Panc1 (cell line): ENCODE results near the gene ZNF319. TPM values are rescaled to one million over a fixed set of nuclear protein-coding genes. Genes with fewer than 3 reads are reported as not detected.

Experiments used
- ATAC-seq: fragments of 200-7000 bp; cut with Tn5 transposase; 2 replicates; pipeline ENCODE4 v1.9.1; 2020; ENCODE audit warnings: mild to moderate bottlenecking, moderate library complexity
- BruUV-seq: library from RNA; stranded (reverse); fragments of 400-500 nt; replicated peaks from 2 replicates; lab custom pipeline; 2021; lab: Mats Ljungman, UMichigan
- CTCF ChIA-PET: fragments of 300-600 bp; sonication (Branson Sonifier 250); formaldehyde crosslinking; loops from one replicate; lab custom pipeline; 2022; ENCODE audit warnings: antibody characterized with exemption; lab: Charles Lee
- POLR2A ChIA-PET: fragments of 300-600 bp; sonication (Branson Sonifier 250); formaldehyde crosslinking; loops from one replicate; lab custom pipeline; 2022; ENCODE audit warnings: antibody characterized with exemption; lab: Charles Lee
- DNase-seq: peaks from one replicate; pipeline ENCODE4 v3.0.0-alpha.2; 2010; ENCODE audit warnings: low read depth, low spot score
- H3K27ac ChIP-seq: 2 replicates; pipeline ENCODE4 v1.5.1; 2011; ENCODE audit warnings: mild to moderate bottlenecking, low read length, inconsistent platforms
- H3K27me3 ChIP-seq: fragments of 200-500 bp; sonication (Bioruptor generic); 2 replicates; pipeline ENCODE4 v1.6.0; 2014; ENCODE audit warnings: low read length, inconsistent platforms; ENCODE audit not compliant: control insufficient read depth, insufficient read depth
- H3K36me3 ChIP-seq: fragments of 200-500 bp; sonication (Bioruptor generic); 2 replicates; pipeline ENCODE4 v1.5.1; 2014; ENCODE audit warnings: inconsistent platforms, mild to moderate bottlenecking, low read length, moderate library complexity; ENCODE audit not compliant: control insufficient read depth, insufficient read depth
- H3K4me1 ChIP-seq: 2 replicates; pipeline ENCODE4 v1.5.1; 2011; ENCODE audit warnings: inconsistent platforms, mild to moderate bottlenecking, low read length, moderate library complexity; ENCODE audit not compliant: control insufficient read depth, insufficient read depth
- H3K4me3 ChIP-seq, 2 experiments: 2 replicates each; pipeline ENCODE4 v1.5.1; 2011 to 2012; ENCODE audit warnings: low read depth in 2 of 2, low read length in 2 of 2, mild to moderate bottlenecking in 2 of 2, inconsistent platforms in 1 of 2, moderate library complexity in 1 of 2
- H3K9me3 ChIP-seq: fragments of 200-500 bp; sonication (Bioruptor generic); 2 replicates; pipeline ENCODE4 v1.5.1; 2014; ENCODE audit warnings: low read depth, mild to moderate bottlenecking, inconsistent platforms, low read length, moderate library complexity; ENCODE audit not compliant: control insufficient read depth, insufficient read depth
- CTCF ChIP-seq: fragments of 450-650 bp; IDR thresholded peaks from 2 replicates; pipeline ENCODE4 v1.5.1; 2017; ENCODE audit warnings: mild to moderate bottlenecking
- POLR2AphosphoS5 ChIP-seq: IDR thresholded peaks from 2 replicates; pipeline ENCODE4 v1.6.1; 2012; ENCODE audit warnings: mild to moderate bottlenecking, low read depth, low read length, moderate library complexity
- REST ChIP-seq, 2 experiments: IDR thresholded peaks; 2 replicates each; pipeline ENCODE4 v1.6.1; 2011 to 2012; ENCODE audit warnings: low read depth in 2 of 2, control low read depth in 1 of 2, low read length in 1 of 2, mild to moderate bottlenecking in 1 of 2, moderate library complexity in 1 of 2; ENCODE audit not compliant: insufficient read depth in 1 of 2
- SIN3A ChIP-seq: IDR thresholded peaks from 2 replicates; pipeline ENCODE4 v1.6.1; 2012; ENCODE audit warnings: low read depth, mild to moderate bottlenecking, low read length, moderate library complexity, borderline replicate concordance; ENCODE audit not compliant: insufficient read depth
- TCF7L2 ChIP-seq: IDR thresholded peaks from 2 replicates; pipeline ENCODE4 v1.6.1; 2011; ENCODE audit warnings: mild to moderate bottlenecking, low read depth, low read length, inconsistent platforms
- in situ Hi-C: cut with HindIII; loops from 2 replicates; pipeline ENCODE4 v1.10.0; 2016; ENCODE audit warnings: low sequenced_read_pairs, low pct_unique_long_range_greater_than_20kb
- intact Hi-C: fragments of 100-400 bp; cut with micrococcal nuclease; formaldehyde crosslinking; loops from one replicate; pipeline ENCODE4 v1.10.0; 2022; ENCODE audit not compliant: unreplicated experiment
- total RNA-seq: library from RNA; stranded (reverse); gene quantifications from one replicate; pipeline ENCODE4 v1.2.1, GENCODE V29; 2021; ENCODE audit not compliant: unreplicated experiment

ZNF319 gene
- total RNA-seq, 1 experiment from 2014 or later, result 6.5 TPM

GRCh38 chr16:57991551-57992059 is 8.9 kb downstream of the ZNF319 start:
- in situ Hi-C loops, result no loop called here
- DNase-seq, result no peak
- BruUV-seq, result no TSS peak
- ChIA-PET POLR2A (no interaction called here), CTCF (interaction anchor here (0.6 kb wide), 1 partner anchor 129 kb away, joined by 5 read pairs; no protein-coding TSS in a partner anchor)
- no peak overlapping the region for H3K4me3 ChIP-seq
- no peak overlapping the region for H3K27ac ChIP-seq
- H3K27me3 ChIP-seq, result no peaks in the 10 kb centered on the region
- intact Hi-C loops, result no loop called here
- no peak for ATAC-seq
- no peaks in the 10 kb centered on the region for H3K9me3 ChIP-seq
- TF ChIP-seq CTCF (no peak), SIN3A (no peak), POLR2AphosphoS5 (no peak)
- no peaks in the 10 kb centered on the region for H3K4me1 ChIP-seq
- no peaks in the 10 kb centered on the region for H3K36me3 ChIP-seq

- CTCF ChIA-PET, result no interaction called here
- Histone ChIP-seq H3K9me3 (no peaks in the 10 kb centered on the region), H3K27me3 (no peaks in the 10 kb centered on the region), H3K4me3 (no peak overlapping the region), H3K27ac (no peak overlapping the region), H3K4me1 (no peaks in the 10 kb centered on the region), H3K36me3 (no peaks in the 10 kb centered on the region)
- no TSS peak for BruUV-seq
- DNase-seq (no peak), ATAC-seq (no peak)
- intact Hi-C loops, result no loop called here
- in situ Hi-C loops, result no loop called here
- POLR2A ChIA-PET, result no interaction called here
- TF ChIP-seq TCF7L2, result no peak
- TF ChIP-seq REST (IDR thresholded peaks at IDR 0.05; ENCODE audit: insufficient read depth in 1 of 2, low read depth in 2 of 2, low read length in 1 of 2), result no peak
- no peak for TF ChIP-seq CTCF
- TF ChIP-seq SIN3A, result no peak
- no peak for TF ChIP-seq POLR2AphosphoS5
Observed at GRCh38 chr16:57988929-57989328, 11.5 kb downstream of the ZNF319 start.
